A673 (cell line): ENCODE data around the gene YIPF3. TPM values are rescaled to one million over a fixed set of nuclear protein-coding genes. Genes with fewer than 3 reads are reported as not detected.
A peak's percentile ranks its signal among the peaks of the same experiment; 100 is the strongest.

Experiments
- BruUV-seq: library from RNA; stranded (reverse); fragments of 400-500 nt; replicated peaks from 2 replicates; lab custom pipeline; 2021; lab: Mats Ljungman, UMichigan
- CTCF ChIA-PET: fragments of 300-600 bp; sonication (Branson Sonifier 250); formaldehyde crosslinking; loops from one replicate; lab custom pipeline; 2022; ENCODE audit warnings: antibody characterized with exemption; lab: Charles Lee
- POLR2A ChIA-PET: fragments of 300-600 bp; sonication (Branson Sonifier 250); formaldehyde crosslinking; loops from one replicate; lab custom pipeline; 2022; ENCODE audit warnings: antibody characterized with exemption; ENCODE audit not compliant: low non-redundant PET; lab: Charles Lee
- DNase-seq: peaks from one replicate; pipeline ENCODE4 v3.0.0-alpha.2; 2015; ENCODE audit warnings: low spot score
- H3K27ac ChIP-seq: fragments of 200-600 bp; sonication (generic); 2 replicates; pipeline ENCODE4 v1.5.1; 2016; ENCODE audit warnings: mixed run types, low read depth, mild to moderate bottlenecking, mixed read lengths, antibody characterized with exemption, low read length; ENCODE audit not compliant: poor library complexity, severe bottlenecking
- H3K27me3 ChIP-seq: fragments of 200-600 bp; sonication (generic); replicated peaks from 2 replicates; pipeline ENCODE4 v1.6.1; 2017; ENCODE audit warnings: mixed run types, low read depth, mild to moderate bottlenecking, mixed read lengths, antibody characterized with exemption, low read length; ENCODE audit not compliant: insufficient read depth, poor library complexity
- H3K36me3 ChIP-seq: fragments of 200-600 bp; sonication (generic); 2 replicates; pipeline ENCODE4 v1.6.1; 2016; ENCODE audit warnings: mixed run types, mild to moderate bottlenecking, mixed read lengths, antibody characterized with exemption, low read length; ENCODE audit not compliant: insufficient read depth, poor library complexity, severe bottlenecking
- H3K4me1 ChIP-seq: fragments of 200-600 bp; sonication (generic); 2 replicates; pipeline ENCODE4 v1.6.1; 2017; ENCODE audit warnings: mixed run types, mild to moderate bottlenecking, mixed read lengths, antibody characterized with exemption, low read length; ENCODE audit not compliant: insufficient read depth, poor library complexity, severe bottlenecking
- H3K4me3 ChIP-seq: fragments of 200-600 bp; sonication (generic); 2 replicates; pipeline ENCODE4 v1.5.1; 2016; ENCODE audit warnings: low read depth, mixed run types, mild to moderate bottlenecking, mixed read lengths, low read length; ENCODE audit not compliant: poor library complexity, severe bottlenecking
- H3K9me3 ChIP-seq: fragments of 200-600 bp; sonication (generic); 2 replicates; pipeline ENCODE4 v1.6.1; 2016; ENCODE audit warnings: mixed run types, low read depth, mild to moderate bottlenecking, mixed read lengths, antibody characterized with exemption, low read length; ENCODE audit not compliant: poor library complexity, severe bottlenecking
- EZH2 ChIP-seq: fragments of 200-600 bp; sonication (generic); IDR thresholded peaks from 2 replicates; pipeline ENCODE4 v1.6.1; 2017; ENCODE audit warnings: borderline replicate concordance, low read depth, mild to moderate bottlenecking, mixed read lengths, antibody characterized with exemption, low read length; ENCODE audit not compliant: poor library complexity, severe bottlenecking
- intact Hi-C: fragments of 100-400 bp; cut with micrococcal nuclease; formaldehyde crosslinking; loops from one replicate; pipeline ENCODE4 v1.10.0; 2022; ENCODE audit not compliant: unreplicated experiment
- total RNA-seq: library from RNA; stranded (reverse); gene quantifications from 2 replicates; pipeline ENCODE4 v1.2.3, GENCODE V29; 2021
- TF ChIP-seq, protein P1 (sequence below): fragments of 300-800, 200-600 bp; sonication (generic); conservative IDR thresholded peaks from 2 replicates; pipeline ENCODE4 v1.5.1; 2017; ENCODE audit warnings: low read depth, mild to moderate bottlenecking, antibody characterized with exemption, low read length, moderate library complexity, mixed read lengths

The YIPF3 gene
- total RNA-seq, 1 experiment from 2014 or later: 75.1 TPM

DNA sequence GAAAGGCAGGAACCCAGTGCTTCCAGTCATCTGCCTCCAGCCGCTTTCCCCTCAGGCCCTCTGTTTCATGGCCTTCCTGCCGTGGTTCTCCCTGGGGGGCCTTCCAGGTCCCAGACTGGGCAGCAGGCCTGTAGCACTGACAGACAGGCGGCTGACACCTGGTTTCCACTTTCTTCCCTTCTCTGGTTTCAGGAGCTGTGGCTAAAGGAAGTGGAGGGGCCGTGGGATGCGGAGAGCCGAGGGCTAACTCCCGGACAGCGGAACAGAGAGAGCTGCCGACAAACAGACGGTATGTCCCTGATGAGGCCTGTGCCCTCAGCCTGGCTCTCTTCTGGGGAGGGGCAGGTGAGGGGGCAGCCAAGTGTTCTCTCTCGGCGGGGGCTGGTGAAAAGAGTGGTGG lies 19.0 kb downstream of the YIPF3 start:
- POLR2A ChIA-PET: no interaction called here
- intact Hi-C loops: no loop called here

DNA sequence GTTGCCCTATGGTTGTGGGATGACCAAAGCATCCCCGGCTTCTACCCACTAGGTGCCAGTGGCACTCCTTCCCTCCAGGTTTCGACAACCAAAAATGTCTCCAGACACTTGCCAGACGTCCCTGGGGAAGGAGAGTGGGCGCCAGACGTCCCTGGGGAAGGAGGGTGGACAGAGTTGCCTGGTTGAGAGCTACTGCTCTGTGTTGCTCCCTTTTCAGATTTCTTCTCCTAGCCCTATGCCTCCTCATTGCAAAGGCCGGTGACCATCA lies 19.7 kb downstream of the YIPF3 start:
- Histone ChIP-seq H3K9me3 (no peaks in the 10 kb centered on the region), H3K36me3 (peaks cover 30% of the 10 kb centered on the region), H3K27me3 (no peaks in the 10 kb centered on the region), H3K4me1 (peaks cover 28% of the 10 kb centered on the region), H3K27ac (no peak overlapping the region), H3K4me3 (no peak overlapping the region)
- POLR2A ChIA-PET: interaction anchor here (0.6 kb wide), 1 partner anchor 231 kb away, joined by 7 read pairs; no protein-coding TSS in a partner anchor
- intact Hi-C loops: no loop called here
- TF ChIP-seq, protein P1, sequence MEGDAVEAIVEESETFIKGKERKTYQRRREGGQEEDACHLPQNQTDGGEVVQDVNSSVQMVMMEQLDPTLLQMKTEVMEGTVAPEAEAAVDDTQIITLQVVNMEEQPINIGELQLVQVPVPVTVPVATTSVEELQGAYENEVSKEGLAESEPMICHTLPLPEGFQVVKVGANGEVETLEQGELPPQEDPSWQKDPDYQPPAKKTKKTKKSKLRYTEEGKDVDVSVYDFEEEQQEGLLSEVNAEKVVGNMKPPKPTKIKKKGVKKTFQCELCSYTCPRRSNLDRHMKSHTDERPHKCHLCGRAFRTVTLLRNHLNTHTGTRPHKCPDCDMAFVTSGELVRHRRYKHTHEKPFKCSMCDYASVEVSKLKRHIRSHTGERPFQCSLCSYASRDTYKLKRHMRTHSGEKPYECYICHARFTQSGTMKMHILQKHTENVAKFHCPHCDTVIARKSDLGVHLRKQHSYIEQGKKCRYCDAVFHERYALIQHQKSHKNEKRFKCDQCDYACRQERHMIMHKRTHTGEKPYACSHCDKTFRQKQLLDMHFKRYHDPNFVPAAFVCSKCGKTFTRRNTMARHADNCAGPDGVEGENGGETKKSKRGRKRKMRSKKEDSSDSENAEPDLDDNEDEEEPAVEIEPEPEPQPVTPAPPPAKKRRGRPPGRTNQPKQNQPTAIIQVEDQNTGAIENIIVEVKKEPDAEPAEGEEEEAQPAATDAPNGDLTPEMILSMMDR: no peak
- TF ChIP-seq EZH2: no peak
- no TSS peak for BruUV-seq
- CTCF ChIA-PET: no interaction called here
- no peak for DNase-seq

More for the DNA sequence above, 19.0 kb downstream of the YIPF3 start:
- H3K9me3 ChIP-seq: no peaks in the 10 kb centered on the region
- TF ChIP-seq, protein P1: no peak
- TF ChIP-seq EZH2: no peak
- DNase-seq: no peak
- peaks cover 22% of the 10 kb centered on the region for H3K4me1 ChIP-seq
- H3K4me3 ChIP-seq: no peak overlapping the region
- CTCF ChIA-PET: no interaction called here
- no TSS peak for BruUV-seq
- no peaks in the 10 kb centered on the region for H3K27me3 ChIP-seq
- H3K27ac ChIP-seq: no peak overlapping the region
- H3K36me3 ChIP-seq: peaks cover 33% of the 10 kb centered on the region

DNA sequence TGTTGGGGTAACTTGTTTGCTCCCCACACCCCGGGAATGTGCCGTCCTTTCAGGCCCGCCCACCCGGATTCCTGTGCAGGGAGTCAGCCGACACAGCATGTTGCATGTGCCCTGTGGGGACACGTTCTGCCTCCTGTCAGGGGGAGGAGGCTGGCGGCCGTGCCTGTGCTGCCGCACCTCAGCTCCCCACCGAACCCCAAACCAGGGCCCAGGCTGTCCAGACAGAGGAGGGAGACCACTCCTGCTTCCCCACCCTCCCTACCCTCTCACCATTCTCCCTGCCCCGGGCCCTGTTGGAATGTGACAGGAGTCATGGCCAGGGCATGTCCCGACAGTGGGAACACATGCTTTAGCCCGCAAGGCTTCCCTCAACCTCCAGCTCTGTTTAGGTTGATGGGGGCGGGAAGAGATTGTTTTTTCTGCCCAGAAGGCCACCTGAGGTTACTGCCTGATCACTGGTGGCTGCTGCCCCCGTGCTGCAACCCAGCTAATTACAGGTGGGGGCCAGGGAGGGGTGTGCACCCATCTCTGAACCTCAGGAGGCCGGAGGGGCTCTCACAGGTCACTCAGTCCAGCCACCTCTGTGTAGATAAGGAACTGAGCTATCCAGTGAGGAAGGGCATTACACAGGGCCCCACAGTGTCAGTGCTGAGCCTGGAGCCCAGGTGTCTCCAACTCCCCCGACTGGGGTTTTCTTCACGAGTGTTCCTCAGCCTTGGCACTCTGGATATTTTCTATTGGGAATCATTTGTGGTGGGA lies 20.2 kb downstream of the YIPF3 start:
- no peaks in the 10 kb centered on the region for H3K27me3 ChIP-seq
- BruUV-seq: no TSS peak

More for the DNA sequence above, 20.2 kb downstream of the YIPF3 start:
- Histone ChIP-seq H3K4me3 (no peak overlapping the region), H3K27ac (no peak overlapping the region), H3K4me1 (peaks cover 33% of the 10 kb centered on the region), H3K9me3 (no peaks in the 10 kb centered on the region), H3K36me3 (peaks cover 29% of the 10 kb centered on the region)
- no peak for DNase-seq
- CTCF ChIA-PET: interaction anchor here (0.6 kb wide), 1 partner anchor 44 kb away, joined by 3 read pairs; no protein-coding TSS in a partner anchor
- no peak for TF ChIP-seq EZH2
- TF ChIP-seq, protein P1: peak; percentile 42
- intact Hi-C loops: no loop called here
- POLR2A ChIA-PET: interaction anchor here (0.6 kb wide), 1 partner anchor 230 kb away, joined by 7 read pairs; no protein-coding TSS in a partner anchor
